CD14-positive monocyte (primary cell): ENCODE measurements around the gene AP1G2. TPM values are rescaled to one million over a fixed set of nuclear protein-coding genes. Genes with fewer than 3 reads are reported as not detected.
"Not testable (repeated sequence)": the region's sequence is repeated elsewhere in the genome, so short reads cannot be mapped to it uniquely, and the experiment has no call there.

ENCODE experiments used
- DNase-seq, 3 donors: peaks; one replicate each; pipeline ENCODE4 v3.0.0-alpha.2; 2011 to 2022
- H2AFZ ChIP-seq: 2 replicates; pipeline ENCODE4 v1.6.0; 2012; ENCODE audit warnings: mild to moderate bottlenecking, low read depth, low read length, inconsistent platforms; ENCODE audit not compliant: insufficient read depth, poor library complexity, severe bottlenecking
- H3K27ac ChIP-seq, 2 donors: 1 replicate in 1 of 2; 2 replicates in 1 of 2; pipeline ENCODE4 v1.5.1; 2012 to 2013; ENCODE audit warnings: low read length in 2 of 2, control low read depth in 1 of 2, inconsistent platforms in 1 of 2, low read depth in 1 of 2, mild to moderate bottlenecking in 1 of 2
- H3K27me3 ChIP-seq, 2 donors: one replicate each; pipeline versions ENCODE4 v1.6.0 to v1.6.1; 2011 to 2013; ENCODE audit warnings: low read length in 2 of 2; ENCODE audit not compliant: control insufficient read depth in 2 of 2, insufficient read depth in 2 of 2
- H3K36me3 ChIP-seq, 2 donors: replicated peaks in 1 of 2; 1 replicate in 1 of 2; 2 replicates in 1 of 2; pipeline versions ENCODE4 v1.5.1 to v1.6.1; 2012 to 2013; ENCODE audit warnings: low read length in 2 of 2, control low read depth in 1 of 2, inconsistent platforms in 1 of 2, mild to moderate bottlenecking in 1 of 2; ENCODE audit not compliant: insufficient read depth in 2 of 2, control insufficient read depth in 1 of 2
- H3K4me1 ChIP-seq, 2 donors: 1 replicate in 1 of 2; 2 replicates in 1 of 2; pipeline versions ENCODE4 v1.5.1 to v1.6.1; 2012 to 2013; ENCODE audit warnings: low read length in 2 of 2, control low read depth in 1 of 2, inconsistent platforms in 1 of 2, mild to moderate bottlenecking in 1 of 2, moderate library complexity in 1 of 2; ENCODE audit not compliant: insufficient read depth in 2 of 2, control insufficient read depth in 1 of 2
- H3K4me2 ChIP-seq: replicated peaks from 2 replicates; pipeline ENCODE3; 2012; ENCODE audit warnings: low read length, moderate library complexity, mild to moderate bottlenecking; ENCODE audit not compliant: poor library complexity, severe bottlenecking; ENCODE audit errors: extremely low read depth
- H3K4me3 ChIP-seq, 3 experiments: fragments of 200-600 bp in 1 of 3; sonication (generic) in 1 of 3; replicated peaks in 1 of 3; 1 replicate in 2 of 3; 2 replicates in 1 of 3; pipeline ENCODE4 v1.5.1; 2011 to 2013; ENCODE audit warnings: low read length in 3 of 3, mild to moderate bottlenecking in 3 of 3, control low read depth in 2 of 3, low read depth in 2 of 3, inconsistent platforms in 1 of 3, moderate library complexity in 1 of 3
- H3K79me2 ChIP-seq: 2 replicates; pipeline ENCODE4 v1.6.0; 2012; ENCODE audit warnings: mild to moderate bottlenecking, control low read depth, inconsistent platforms, low read length, moderate library complexity; ENCODE audit not compliant: insufficient read depth
- H3K9ac ChIP-seq: 2 replicates; pipeline ENCODE4 v1.6.0; 2017; ENCODE audit warnings: low read length, mild to moderate bottlenecking; ENCODE audit not compliant: insufficient read depth, poor library complexity, severe bottlenecking
- H3K9me3 ChIP-seq, 2 donors: replicated peaks in 1 of 2; 1 replicate in 1 of 2; 2 replicates in 1 of 2; pipeline versions ENCODE4 v1.5.1 to v1.6.1; 2012 to 2013; ENCODE audit warnings: low read length in 2 of 2, control low read depth in 1 of 2; ENCODE audit not compliant: control insufficient read depth in 1 of 2, insufficient read depth in 1 of 2
- H4K20me1 ChIP-seq: 2 replicates; pipeline ENCODE4 v1.6.0; 2012; ENCODE audit warnings: mild to moderate bottlenecking, low read length, control low read depth, moderate library complexity; ENCODE audit not compliant: insufficient read depth
- H3K27ac Mint-ChIP-seq, 7 donors: one replicate each; pipeline ENCODE4 v1.8.0; 2020; ENCODE audit warnings: mild to moderate bottlenecking in 7 of 7, mixed read lengths in 7 of 7, moderate library complexity in 6 of 7, inconsistent platforms in 2 of 7
- H3K27me3 Mint-ChIP-seq, 3 donors: one replicate each; pipeline ENCODE4 v1.8.0; 2021 to 2022; ENCODE audit warnings: low read depth in 3 of 3, mild to moderate bottlenecking in 3 of 3, mixed read lengths in 3 of 3, moderate library complexity in 3 of 3, inconsistent platforms in 1 of 3
- H3K36me3 Mint-ChIP-seq, 2 donors: one replicate each; pipeline ENCODE4 v1.8.0; 2020; ENCODE audit warnings: mixed read lengths in 2 of 2, inconsistent platforms in 1 of 2, mild to moderate bottlenecking in 1 of 2
- H3K4me1 Mint-ChIP-seq: one replicate; pipeline ENCODE4 v1.8.0; 2020; ENCODE audit warnings: mild to moderate bottlenecking, mixed read lengths
- H3K4me3 Mint-ChIP-seq, 2 donors: one replicate each; pipeline ENCODE4 v1.8.0; 2020; ENCODE audit warnings: mild to moderate bottlenecking in 2 of 2, mixed read lengths in 2 of 2, moderate library complexity in 1 of 2
- H3K9me3 Mint-ChIP-seq, 7 donors: one replicate each; pipeline ENCODE4 v1.8.0; 2020 to 2022; ENCODE audit warnings: mixed read lengths in 7 of 7, mild to moderate bottlenecking in 6 of 7, moderate library complexity in 6 of 7, inconsistent platforms in 2 of 7
- WGBS: methylation state at CpG from one replicate; pipeline ENCODE4 v1.1.5; 2013; ENCODE audit warnings: missing lambda C conversion rate; ENCODE audit not compliant: insufficient coverage; 5-methylcytosine and 5-hydroxymethylcytosine counted together
- intact Hi-C, 2 donors: fragments of 100-400 bp; cut with micrococcal nuclease; formaldehyde crosslinking; loops; one replicate each; pipeline versions ENCODE4 v1.15.0 to v1.15.1; 2023
- polyA plus RNA-seq, 3 donors: library from polyadenylated mRNA; depleted of rRNA in 1 of 3; unstranded in 2 of 3; stranded (reverse) in 1 of 3; fragments of 300-500 nt in 2 of 3; fragments of >200 nt in 1 of 3; fragmentation: Illumina TruSeq in 2 of 3; gene quantifications; 1 replicate in 2 of 3; 2 replicates in 1 of 3; pipeline ENCODE4 v1.2.3, GENCODE V29; 2012 to 2021
- TF ChIP-seq, protein P1 (sequence below): fragments of 200-600 bp; IDR thresholded peaks from one replicate; pipeline ENCODE4 v1.8.0; 2022; ENCODE audit warnings: antibody characterized with exemption, mild to moderate bottlenecking

The AP1G2 gene
- polyA plus RNA-seq, 3 donors, result 32.2 to 437 (median 37.0) TPM

DNA sequence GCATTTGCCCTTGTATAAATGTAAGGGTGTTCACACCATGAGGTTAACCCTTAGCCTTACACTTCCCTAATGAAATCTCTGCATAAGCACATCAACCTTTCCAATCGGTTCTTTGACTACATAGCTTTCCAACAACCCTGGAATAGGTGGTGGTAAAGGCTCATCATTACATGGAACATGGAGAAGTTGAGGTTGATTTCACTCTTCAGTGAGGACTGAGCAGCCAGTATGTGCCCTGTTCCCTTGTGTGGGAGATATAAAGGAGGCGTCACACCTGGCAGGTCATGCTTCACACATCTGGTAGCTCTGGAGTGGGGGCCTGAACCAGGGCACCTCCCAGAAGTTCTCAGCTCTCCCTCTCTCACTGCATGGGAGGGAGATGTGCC lies 32.7 kb upstream of the AP1G2 start:
- Histone ChIP-seq H3K4me2 (no peak overlapping the region), H3K79me2 (no peaks in the 10 kb centered on the region), H3K9ac (no peak overlapping the region), H3K27me3 (no peaks in the 10 kb centered on the region), H3K36me3 (no peaks in the 10 kb centered on the region), H4K20me1 (no peaks in the 10 kb centered on the region), H3K9me3 (no peaks in the 10 kb centered on the region), H2AFZ (no peak overlapping the region), H3K27ac (no peak overlapping the region), H3K4me3 (no peak overlapping the region), H3K4me1 (no peaks in the 10 kb centered on the region)
- WGBS, result no CpG with 5 or more reads among the region's 2 CpGs
- Mint-ChIP-seq H3K36me3 (no peaks in the 10 kb centered on the region), H3K4me3 (no peak overlapping the region), H3K27ac (no peak overlapping the region), H3K27me3 (peaks cover 2 to 5% (median 4%) of the 10 kb centered on the region in 3 donors), H3K9me3 (peaks cover 0 to 10% (median 0%) of the 10 kb centered on the region in 7 donors), H3K4me1 (no peaks in the 10 kb centered on the region)
- TF ChIP-seq, protein P1, sequence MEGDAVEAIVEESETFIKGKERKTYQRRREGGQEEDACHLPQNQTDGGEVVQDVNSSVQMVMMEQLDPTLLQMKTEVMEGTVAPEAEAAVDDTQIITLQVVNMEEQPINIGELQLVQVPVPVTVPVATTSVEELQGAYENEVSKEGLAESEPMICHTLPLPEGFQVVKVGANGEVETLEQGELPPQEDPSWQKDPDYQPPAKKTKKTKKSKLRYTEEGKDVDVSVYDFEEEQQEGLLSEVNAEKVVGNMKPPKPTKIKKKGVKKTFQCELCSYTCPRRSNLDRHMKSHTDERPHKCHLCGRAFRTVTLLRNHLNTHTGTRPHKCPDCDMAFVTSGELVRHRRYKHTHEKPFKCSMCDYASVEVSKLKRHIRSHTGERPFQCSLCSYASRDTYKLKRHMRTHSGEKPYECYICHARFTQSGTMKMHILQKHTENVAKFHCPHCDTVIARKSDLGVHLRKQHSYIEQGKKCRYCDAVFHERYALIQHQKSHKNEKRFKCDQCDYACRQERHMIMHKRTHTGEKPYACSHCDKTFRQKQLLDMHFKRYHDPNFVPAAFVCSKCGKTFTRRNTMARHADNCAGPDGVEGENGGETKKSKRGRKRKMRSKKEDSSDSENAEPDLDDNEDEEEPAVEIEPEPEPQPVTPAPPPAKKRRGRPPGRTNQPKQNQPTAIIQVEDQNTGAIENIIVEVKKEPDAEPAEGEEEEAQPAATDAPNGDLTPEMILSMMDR, result no peak
- intact Hi-C loops, result no loop called here
- DNase-seq, result no peak

- Mint-ChIP-seq H3K9me3 (peaks cover 0 to 11% (median 4%) of the 10 kb centered on the region in 7 donors), H3K27me3 (peaks cover 2 to 11% (median 4%) of the 10 kb centered on the region in 3 donors)
- H3K4me1 Mint-ChIP-seq, H3K36me3 ChIP-seq, H3K27ac Mint-ChIP-seq, H3K79me2 ChIP-seq, H3K4me3 ChIP-seq, H4K20me1 ChIP-seq, H3K9me3 ChIP-seq, H2AFZ ChIP-seq, H3K9ac ChIP-seq, H3K4me1 ChIP-seq, H3K4me2 ChIP-seq, H3K27ac ChIP-seq, H3K27me3 ChIP-seq, intact Hi-C loops, H3K4me3 Mint-ChIP-seq, H3K36me3 Mint-ChIP-seq, DNase-seq: not testable (repeated sequence)
- WGBS, result no CpG with 5 or more reads among the region's 3 CpGs
These were observed 26.6 kb upstream of the AP1G2 start for GRCh38 chr14:23594191-23594590.
